Astrocyte (in vitro differentiated cells and primary cell): ENCODE data around the gene HAT1. TPM values are rescaled to one million over a fixed set of nuclear protein-coding genes. Genes with fewer than 3 reads are reported as not detected.

ENCODE experiments used
- DNase-seq: peaks from one replicate; pipeline ENCODE4 v3.0.0-alpha.2; 2010; ENCODE audit warnings: low read depth
- FAIRE-seq: peaks from 2 replicates; lab custom pipeline; 2011; peaks lifted over from hg19 to GRCh38; lab: Jason Lieb, UNC
- H2AFZ ChIP-seq: 2 replicates; pipeline ENCODE4 v1.6.0; 2012; ENCODE audit warnings: low read depth, low read length, inconsistent platforms
- H3K27ac ChIP-seq: 2 replicates; pipeline ENCODE4 v1.5.1; 2011; ENCODE audit warnings: low read depth, low read length, inconsistent platforms
- H3K27me3 ChIP-seq: 2 replicates; pipeline ENCODE4 v1.6.0; 2011; ENCODE audit warnings: low read length, inconsistent platforms; ENCODE audit not compliant: insufficient read depth
- H3K36me3 ChIP-seq: 2 replicates; pipeline ENCODE4 v1.5.1; 2011; ENCODE audit warnings: low read length, inconsistent platforms; ENCODE audit not compliant: insufficient read depth
- H3K4me1 ChIP-seq: 2 replicates; pipeline ENCODE4 v1.5.1; 2011; ENCODE audit warnings: low read length, inconsistent platforms; ENCODE audit not compliant: insufficient read depth
- H3K4me2 ChIP-seq: 2 replicates; pipeline ENCODE4 v1.6.0; 2012; ENCODE audit warnings: low read length, inconsistent platforms
- H3K4me3 ChIP-seq: 2 replicates; pipeline ENCODE4 v1.5.1; 2011; ENCODE audit warnings: low read depth, mild to moderate bottlenecking, low read length, inconsistent platforms; ENCODE audit not compliant: insufficient read depth
- H3K79me2 ChIP-seq: 2 replicates; pipeline ENCODE4 v1.6.0; 2012; ENCODE audit warnings: mild to moderate bottlenecking, low read length, inconsistent platforms; ENCODE audit not compliant: insufficient read depth
- H3K9ac ChIP-seq: 2 replicates; pipeline ENCODE4 v1.6.0; 2012; ENCODE audit warnings: mild to moderate bottlenecking, low read length, inconsistent platforms
- H3K9me3 ChIP-seq: 2 replicates; pipeline ENCODE4 v1.5.1; 2012; ENCODE audit warnings: low read depth, mild to moderate bottlenecking, low read length, inconsistent platforms; ENCODE audit not compliant: insufficient read depth
- H4K20me1 ChIP-seq: 2 replicates; pipeline ENCODE4 v1.6.0; 2012; ENCODE audit warnings: low read length, inconsistent platforms; ENCODE audit not compliant: insufficient read depth
- H3K27ac Mint-ChIP-seq: one replicate; pipeline ENCODE4 v1.8.0; 2021; ENCODE audit warnings: mild to moderate bottlenecking, mixed read lengths; ENCODE audit not compliant: unreplicated experiment
- H3K27me3 Mint-ChIP-seq: one replicate; pipeline ENCODE4 v1.8.0; 2021; ENCODE audit warnings: low read depth, mixed read lengths; ENCODE audit not compliant: unreplicated experiment
- H3K36me3 Mint-ChIP-seq: one replicate; pipeline ENCODE4 v1.8.0; 2021; ENCODE audit warnings: low read depth, mixed read lengths; ENCODE audit not compliant: unreplicated experiment
- H3K4me1 Mint-ChIP-seq: one replicate; pipeline ENCODE4 v1.8.0; 2021; ENCODE audit warnings: low read depth, mixed read lengths; ENCODE audit not compliant: unreplicated experiment
- H3K4me3 Mint-ChIP-seq: one replicate; pipeline ENCODE4 v1.8.0; 2021; ENCODE audit warnings: mild to moderate bottlenecking, moderate library complexity, mixed read lengths; ENCODE audit not compliant: unreplicated experiment
- H3K9me3 Mint-ChIP-seq: one replicate; pipeline ENCODE4 v1.8.0; 2021; ENCODE audit warnings: mild to moderate bottlenecking, mixed read lengths; ENCODE audit not compliant: unreplicated experiment
- CTCF ChIP-seq: IDR thresholded peaks from 2 replicates; pipeline ENCODE4 v1.5.1; 2011; ENCODE audit warnings: low read depth, mild to moderate bottlenecking, inconsistent platforms, low read length, moderate library complexity; ENCODE audit not compliant: insufficient read depth
- EZH2 ChIP-seq: IDR thresholded peaks from 2 replicates; pipeline ENCODE4 v1.6.1; 2012; ENCODE audit warnings: mild to moderate bottlenecking, low read length, inconsistent platforms; ENCODE audit not compliant: insufficient read depth
- total RNA-seq: library from RNA; stranded (reverse); gene quantifications from 2 replicates; pipeline ENCODE4 v1.2.1, GENCODE V29; 2021

HAT1 gene
- total RNA-seq, 1 donor from 2014 or later: 29.1 TPM

GRCh38 chr2:171999161-171999560 lies 76.9 kb downstream of the HAT1 start:
- Mint-ChIP-seq H3K9me3 (no peaks in the 10 kb centered on the region), H3K4me3 (peak overlapping the region; percentile 85), H3K4me1 (peaks cover 4% of the 10 kb centered on the region), H3K36me3 (no peaks in the 10 kb centered on the region), H3K27ac (no peak overlapping the region), H3K27me3 (peaks cover 9% of the 10 kb centered on the region)
- TF ChIP-seq EZH2 (no peak), CTCF (no peak)
- Histone ChIP-seq H2AFZ (peak overlapping the region; percentile 100), H3K9ac (peak overlapping the region; percentile 90), H3K27me3 (no peaks in the 10 kb centered on the region), H3K4me3 (peak overlapping the region; percentile 99), H3K4me1 (peaks cover 5% of the 10 kb centered on the region), H3K27ac (no peak overlapping the region), H4K20me1 (no peaks in the 10 kb centered on the region), H3K79me2 (no peaks in the 10 kb centered on the region), H3K4me2 (peak overlapping the region; percentile 89), H3K36me3 (no peaks in the 10 kb centered on the region), H3K9me3 (no peaks in the 10 kb centered on the region)
- DNase-seq (no peak), FAIRE-seq (no peak)

GRCh38 chr2:171999604-172000469 lies 77.6 kb downstream of the HAT1 start, which contains the start of gene METAP1D:
Gene METAP1D (plus strand): TSS chr2:171999953. CDS start chr2:171999970, 17 bp downstream.
- no peaks in the 10 kb centered on the region for H3K27me3 ChIP-seq
- Mint-ChIP-seq H3K4me1 (peaks cover 4% of the 10 kb centered on the region), H3K27me3 (peaks cover 9% of the 10 kb centered on the region), H3K36me3 (no peaks in the 10 kb centered on the region), H3K4me3 (peak within 1 kb of the TSS; percentile 85), H3K9me3 (no peaks in the 10 kb centered on the region), H3K27ac (peak within 1 kb of the TSS; percentile 16)
- FAIRE-seq (no peak), DNase-seq (peak; percentile 76)
- no peaks in the 10 kb centered on the region for H3K79me2 ChIP-seq
- H3K4me3 ChIP-seq: peak within 1 kb of the TSS; percentile 99
- peaks cover 5% of the 10 kb centered on the region for H3K4me1 ChIP-seq
- H3K27ac ChIP-seq: peak within 1 kb of the TSS; percentile 87
- H3K36me3 ChIP-seq: no peaks in the 10 kb centered on the region
- H2AFZ ChIP-seq: peak within 1 kb of the TSS; percentile 100
- H3K9ac ChIP-seq: peak within 1 kb of the TSS; percentile 90
- H3K9me3 ChIP-seq: no peaks in the 10 kb centered on the region
- no peak for TF ChIP-seq CTCF
- TF ChIP-seq EZH2: no peak
- no peaks in the 10 kb centered on the region for H4K20me1 ChIP-seq
- H3K4me2 ChIP-seq: peak within 1 kb of the TSS; percentile 89
